Ovary (tissue), 9 donors: Measurements from ENCODE around the gene IGSF21. TPM values are rescaled to one million over a fixed set of nuclear protein-coding genes. Genes with fewer than 3 reads are reported as not detected.

ENCODE experiments used
- DNase-seq, 5 donors: peaks; one replicate each; pipeline ENCODE4 v3.0.0-alpha.2; 2019 to 2020
- H3K27ac ChIP-seq, 2 donors: fragments of 200-600 bp; one replicate each; pipeline versions ENCODE4 v1.5.1 to v1.8.0; 2019 to 2022
- H3K27me3 ChIP-seq: fragments of 200-600 bp; one replicate; pipeline ENCODE4 v1.8.0; 2022
- H3K36me3 ChIP-seq: fragments of 200-600 bp; sonication (generic); one replicate; pipeline ENCODE4 v1.5.1; 2019
- H3K4me1 ChIP-seq: one replicate; pipeline ENCODE4 v1.8.1; 2013; ENCODE audit warnings: mild to moderate bottlenecking, moderate library complexity; ENCODE audit not compliant: insufficient read depth
- H3K4me3 ChIP-seq: fragments of 200-600 bp; sonication (generic); one replicate; pipeline ENCODE4 v1.5.1; 2017
- H3K9me3 ChIP-seq, 2 donors: fragments of 200-600 bp in 1 of 2; sonication (generic) in 1 of 2; one replicate each; pipeline versions ENCODE4 v1.5.1 to v1.8.1; 2013 to 2019; ENCODE audit warnings: mild to moderate bottlenecking in 1 of 2, moderate library complexity in 1 of 2
- CTCF ChIP-seq, 3 donors: fragments of 450-650 bp in 2 of 3; fragments of 200-600 bp in 1 of 3; IDR thresholded peaks; one replicate each; pipeline versions ENCODE4 v1.5.1 to v1.8.0; 2016 to 2022; ENCODE audit warnings: antibody characterized with exemption in 3 of 3, mild to moderate bottlenecking in 1 of 3
- EP300 ChIP-seq: sonication (generic); formaldehyde crosslinking; IDR thresholded peaks from one replicate; pipeline ENCODE4 v1.6.1; 2017; ENCODE audit warnings: antibody characterized with exemption
- POLR2A ChIP-seq: fragments of 450-650 bp; IDR thresholded peaks from one replicate; pipeline ENCODE4 v1.6.1; 2017; ENCODE audit warnings: antibody characterized with exemption, mild to moderate bottlenecking, moderate library complexity
- WGBS, 3 donors: extraction: QIAGEN DNeasy Blood & Tissue Kit in 1 of 3; methylation state at CpG; one replicate each; pipeline versions ENCODE4 v1.1.5 to v1.1.7; 2013 to 2017; 5-methylcytosine and 5-hydroxymethylcytosine counted together
- intact Hi-C, 4 donors: fragments of 100-400 bp; cut with DNase I; formaldehyde crosslinking; loops; one replicate each; pipeline versions ENCODE4 v1.11.0 to v1.15.1; 2022 to 2023
- polyA plus RNA-seq, 2 donors: library from polyadenylated mRNA; stranded (reverse); fragments of 200-250 nt in 1 of 2; fragments of 350-450 nt in 1 of 2; fragmentation: Illumina TruSeq in 1 of 2; extraction: RNeasy Lipid Tissue Mini Kit (QIAGEN cat#74804) in 1 of 2; gene quantifications; one replicate each; pipeline ENCODE4 v1.2.3, GENCODE V29; 2013 to 2014
- total RNA-seq, 7 donors: library from RNA; depleted of rRNA in 2 of 7; stranded (reverse); fragments of >200 nt in 2 of 7; fragmentation: NEBNext Ultra II Directional in 3 of 7; extraction: Animal tissue kit (Norgen Biotek cat#: 25700) in 3 of 7; gene quantifications; one replicate each; pipeline versions ENCODE4 v1.1.0 to v1.2.4, GENCODE V29; 2016 to 2023
- donor health status: DM: no; HTN: no; CAD: no; lungs with moderate emphysema.
- donor health status: DM: no; HTN: no; CAD: no.
- donor health status: Bipolar disorder and iron deficiency.
- donor health status: DM: yes; HTN: yes; CAD: no.
- donor health status: DM: no; HTN: no; CAD: no.
- donor health status: DM: yes; HTN: yes; CAD: no.

IGSF21 gene
- total and polyA plus RNA-seq, 9 donors = 0.24 to 4.5 (median 1.3) TPM

DNA sequence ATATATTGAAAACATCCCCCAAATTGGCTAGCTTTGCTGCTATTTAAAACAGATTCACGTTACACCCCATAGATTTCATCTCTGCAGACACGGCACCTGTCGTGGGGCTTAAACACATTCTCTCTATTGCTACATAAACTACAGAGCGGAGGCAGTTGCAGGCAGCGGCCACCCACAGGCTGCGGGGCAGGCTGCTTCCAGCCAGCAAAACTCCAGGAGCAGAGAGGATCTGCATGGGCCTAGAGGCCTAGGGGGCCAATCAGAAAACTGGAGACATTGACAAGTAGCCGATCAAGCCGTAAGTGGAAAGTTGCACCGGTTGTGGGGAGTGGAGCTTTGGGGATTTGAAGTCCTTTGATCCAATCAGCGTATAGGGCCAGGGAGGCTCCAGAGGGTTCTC is 244.1 kb downstream of the IGSF21 start:
- H3K4me3 ChIP-seq = no peak overlapping the region
- no peaks in the 10 kb centered on the region for H3K9me3 ChIP-seq
- WGBS, 3 donors = 78 to 86% (median 85%) methylated on average over 10 of the region's 10 CpGs
- H3K36me3 ChIP-seq = no peaks in the 10 kb centered on the region
- no peaks in the 10 kb centered on the region for H3K4me1 ChIP-seq
- no peak overlapping the region for H3K27ac ChIP-seq
- intact Hi-C loops = no loop called here
- DNase-seq = no peak
- no peaks in the 10 kb centered on the region for H3K27me3 ChIP-seq
- TF ChIP-seq EP300 = no peak
- no peak for TF ChIP-seq CTCF (IDR thresholded peaks at IDR 0.05)
- no peak for TF ChIP-seq POLR2A

DNA sequence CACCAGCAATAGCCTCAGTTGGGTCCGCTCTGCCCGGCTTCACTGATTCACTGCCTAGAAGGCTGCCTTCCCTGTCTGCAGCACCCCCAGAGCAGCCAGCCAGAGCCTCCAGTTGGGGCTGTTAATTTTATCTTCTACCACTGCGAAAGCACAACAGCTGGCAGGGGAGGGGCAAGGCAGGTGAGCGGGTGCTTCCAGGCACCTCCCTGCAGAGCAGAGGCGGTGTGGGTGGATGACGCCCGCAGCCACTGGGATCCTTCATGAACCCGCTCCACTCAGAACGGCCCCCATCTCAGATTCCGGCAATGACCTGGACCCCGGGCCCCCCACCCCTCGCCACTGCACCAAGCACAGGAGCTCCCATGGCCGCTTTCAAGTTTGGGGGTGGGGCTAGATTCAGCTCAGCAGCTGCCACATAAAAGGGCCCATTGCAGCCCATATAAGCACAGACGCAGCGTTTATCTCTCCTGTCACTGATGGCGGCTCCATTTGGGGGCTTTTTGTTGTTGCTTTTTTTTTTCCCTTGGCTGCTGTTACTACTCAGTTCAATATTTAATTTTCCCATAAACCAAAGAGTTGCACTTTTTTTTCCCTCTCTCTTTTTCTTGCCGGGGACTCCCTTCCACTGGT is 245.2 kb downstream of the IGSF21 start:
- no peaks in the 10 kb centered on the region for H3K36me3 ChIP-seq
- no peak overlapping the region for H3K4me3 ChIP-seq
- no peak for DNase-seq
- intact Hi-C loops = no loop called here
- no peaks in the 10 kb centered on the region for H3K9me3 ChIP-seq
- TF ChIP-seq POLR2A = no peak
- 17 to 29% (median 26%) methylated on average over 17 of the region's 17 CpGs for WGBS, 3 donors
- no peak overlapping the region for H3K27ac ChIP-seq
- no peaks in the 10 kb centered on the region for H3K4me1 ChIP-seq
- H3K27me3 ChIP-seq = no peaks in the 10 kb centered on the region

GRCh38 chr1:18353528-18353927 is 245.9 kb downstream of the IGSF21 start:
- no peaks in the 10 kb centered on the region for H3K36me3 ChIP-seq
- WGBS, 3 donors = 93 to 98% (median 94%) methylated on average over 1 of the region's 1 CpG
- DNase-seq = no peak
- H3K27ac ChIP-seq = no peak overlapping the region
- no peaks in the 10 kb centered on the region for H3K4me1 ChIP-seq
- no peaks in the 10 kb centered on the region for H3K9me3 ChIP-seq
- intact Hi-C loops = no loop called here
- no peaks in the 10 kb centered on the region for H3K27me3 ChIP-seq
- no peak overlapping the region for H3K4me3 ChIP-seq
- TF ChIP-seq POLR2A = no peak
- no peak for TF ChIP-seq EP300

DNA sequence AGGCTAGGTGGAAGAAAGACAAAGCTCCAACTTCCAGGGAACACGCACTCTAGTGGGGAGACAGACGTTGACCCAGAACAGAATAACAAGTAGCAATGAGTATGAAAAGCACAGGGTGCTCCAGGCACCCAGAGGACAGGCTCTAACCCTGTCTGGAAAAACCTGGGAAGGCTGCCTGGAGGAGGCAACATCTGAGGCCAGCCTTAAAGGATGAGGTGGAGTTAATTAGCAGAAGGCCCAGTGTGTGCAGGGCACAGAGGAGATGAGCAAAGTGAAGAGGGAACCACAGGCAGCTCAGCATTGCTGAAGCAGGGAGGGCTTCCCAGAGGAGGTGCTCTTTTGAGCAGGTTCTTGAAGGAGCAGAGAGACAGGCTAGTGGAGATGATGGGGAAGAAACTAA is 246.4 kb downstream of the IGSF21 start:
- intact Hi-C loops = no loop called here
- TF ChIP-seq POLR2A (no peak), CTCF (IDR thresholded peaks at IDR 0.05) (no peak), EP300 (no peak)
- Histone ChIP-seq H3K4me3 (no peak overlapping the region), H3K27ac (no peak overlapping the region), H3K27me3 (no peaks in the 10 kb centered on the region), H3K4me1 (no peaks in the 10 kb centered on the region), H3K9me3 (no peaks in the 10 kb centered on the region), H3K36me3 (no peaks in the 10 kb centered on the region)
- no peak for DNase-seq
- WGBS, 3 donors = 62 to 80% (median 69%) methylated on average over 2 of the region's 2 CpGs

DNA sequence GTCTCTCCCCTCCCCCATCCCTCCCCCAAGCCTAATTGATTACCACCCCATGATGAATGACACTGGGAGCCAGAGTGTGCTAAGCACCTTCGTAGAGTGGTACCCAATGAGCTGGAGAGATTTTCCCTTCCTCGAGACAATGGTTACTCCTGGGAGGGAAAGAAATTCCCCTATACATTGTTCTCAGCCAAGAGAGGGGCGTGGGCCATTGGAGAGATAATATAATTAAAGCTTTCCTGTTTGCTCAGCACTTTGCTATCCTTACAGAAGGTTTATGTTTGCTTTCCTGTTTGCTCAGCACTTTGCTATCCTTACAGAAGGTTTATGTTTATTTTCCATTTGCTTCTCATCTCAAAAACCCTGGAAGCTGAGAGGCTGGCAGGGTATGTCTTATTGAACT is 247.0 kb downstream of the IGSF21 start:
- no peaks in the 10 kb centered on the region for H3K9me3 ChIP-seq
- no peak overlapping the region for H3K27ac ChIP-seq
- no peak for DNase-seq
- no peak for TF ChIP-seq EP300
- TF ChIP-seq CTCF (IDR thresholded peaks at IDR 0.05) = no peak
- TF ChIP-seq POLR2A = no peak
- intact Hi-C loops = no loop called here
- no peaks in the 10 kb centered on the region for H3K4me1 ChIP-seq
- H3K36me3 ChIP-seq = no peaks in the 10 kb centered on the region
- no peak overlapping the region for H3K4me3 ChIP-seq
- 16 to 29% (median 21%) methylated on average over 3 of the region's 3 CpGs for WGBS, 3 donors
- no peaks in the 10 kb centered on the region for H3K27me3 ChIP-seq
